Heart right ventricle (tissue), 16 donors: ENCODE results near the gene CES2. TPM values are rescaled to one million over a fixed set of nuclear protein-coding genes. Genes with fewer than 3 reads are reported as not detected.

ENCODE experiments used
- ATAC-seq, 8 donors: fragments of 200-7000 bp; cut with Tn5 transposase; one replicate each; pipeline ENCODE4 v1.9.1; 2020; ENCODE audit warnings: mild to moderate bottlenecking in 8 of 8, moderate library complexity in 8 of 8, moderate number of reproducible peaks in 1 of 8
- DNase-seq, 2 donors: peaks; one replicate each; pipeline ENCODE4 v3.0.0-alpha.2; 2020
- H3K27ac ChIP-seq, 10 donors: fragments of 200-600 bp; sonication (generic) in 2 of 10; one replicate each; pipeline versions ENCODE4 v1.5.0 to v1.8.0; 2020 to 2022; ENCODE audit warnings: mild to moderate bottlenecking in 3 of 10
- H3K27me3 ChIP-seq, 7 donors: fragments of 200-600 bp; one replicate each; pipeline ENCODE4 v1.8.0; 2021 to 2022; ENCODE audit warnings: mild to moderate bottlenecking in 2 of 7
- H3K36me3 ChIP-seq, 9 donors: fragments of 200-600 bp; sonication (generic) in 1 of 9; one replicate each; pipeline versions ENCODE4 v1.5.0 to v1.8.0; 2020 to 2022; ENCODE audit warnings: mild to moderate bottlenecking in 2 of 9
- H3K4me1 ChIP-seq, 9 donors: fragments of 200-600 bp; sonication (generic) in 1 of 9; one replicate each; pipeline versions ENCODE4 v1.5.0 to v1.8.0; 2020 to 2022; ENCODE audit warnings: mild to moderate bottlenecking in 4 of 9
- H3K4me3 ChIP-seq, 10 donors: fragments of 200-600 bp; sonication (generic) in 2 of 10; one replicate each; pipeline versions ENCODE4 v1.5.0 to v1.8.0; 2020 to 2022; ENCODE audit warnings: mild to moderate bottlenecking in 7 of 10, moderate library complexity in 2 of 10
- H3K9me3 ChIP-seq, 11 donors: fragments of 200-600 bp in 10 of 11; sonication (generic) in 2 of 11; one replicate each; pipeline versions ENCODE4 v1.5.0 to v1.8.0; 2013 to 2022; ENCODE audit warnings: mild to moderate bottlenecking in 2 of 11, control low read depth in 1 of 11, moderate library complexity in 1 of 11
- CTCF ChIP-seq, 9 donors: fragments of 200-600 bp; sonication (generic) in 2 of 9; IDR thresholded peaks; one replicate each; pipeline versions ENCODE4 v1.5.0 to v1.8.0; 2021 to 2022; ENCODE audit warnings: antibody characterized with exemption in 9 of 9, mild to moderate bottlenecking in 5 of 9, moderate library complexity in 1 of 9
- WGBS, 2 donors: extraction: QIAGEN DNeasy Blood & Tissue Kit; methylation state at CpG; one replicate each; pipeline ENCODE4 v1.1.7; 2013; ENCODE audit warnings: inconsistent platforms in 1 of 2; 5-methylcytosine and 5-hydroxymethylcytosine counted together
- intact Hi-C, 10 donors: fragments of 100-400 bp; cut with DNase I; formaldehyde crosslinking; loops; one replicate each; pipeline versions ENCODE4 v1.11.1 to v1.14.2; 2022
- polyA plus RNA-seq, 2 donors: library from polyadenylated mRNA; stranded (reverse); fragments of 200-250 nt; gene quantifications; one replicate each; pipeline ENCODE4 v1.2.3, GENCODE V29; 2013
- total RNA-seq, 10 donors: library from RNA; stranded (reverse); fragmentation: NEBNext Ultra II Directional in 3 of 10; extraction: Animal tissue kit (Norgen Biotek cat#: 25700) in 3 of 10; gene quantifications; one replicate each; pipeline versions ENCODE4 v1.2.1 to v1.2.4, GENCODE V29; 2021 to 2023
- donor health status: Arrhythmogenic right ventricular cardiomyopathy.
- donor health status: ischemic (EF 13 %, LVEDD 7.1; RV severe dilation, severe dysfunction).
- donor health status: healthy with polysubstance abuse.
- donor health status: DM: no; HTN: yes; CAD: no.
- donor health status: DM: no; HTN: no; CAD: no.
- donor health status: ischemic (EF 25% LVEDD 6.9; RV normal size, moderate dysfunction).
- donor health status: ischemic (EF 25% LVEDD 5.7; RV mildly dilated, moderate dysfunction).
- donor health status: healthy.
- donor health status: DM: yes; HTN: yes; CAD: no.
- donor health status: Ischemic cardiomyopathy.
- donor health status: ischemic (EF 35%, LVEDD 5.7; RV mildly dilated, moderate dysfunction).
- donor health status: nonischemic (EF 11% LVEDD 7.7; RV severe dilation, severe dysfunction).
- donor health status: DM: yes; HTN: yes; CAD: no.
- donor health status: PGD.
- donor health status: ischemic (EF 29% LVEDD 5.4; RV normal size, mild dysfunction).
- donor health status: nonischemic (EF 23%, LVEDD 6.1; RV moderate dilation, normal function).

CES2 gene
- total and polyA plus RNA-seq, 12 donors, result 25.1 to 194 (median 81.5) TPM

GRCh38 chr16:66964049-66964448, 28.7 kb downstream of the CES2 start:
- no peak for DNase-seq
- intact Hi-C loops, result no loop called here
- WGBS, 2 donors, result 69 to 81% methylated on average over 6 of the region's 6 CpGs
- Histone ChIP-seq H3K27ac (no peak overlapping the region), H3K9me3 (no peaks in the 10 kb centered on the region), H3K4me1 (peaks cover 0 to 10% (median 0%) of the 10 kb centered on the region in 9 donors), H3K27me3 (no peaks in the 10 kb centered on the region), H3K36me3 (no peaks in the 10 kb centered on the region), H3K4me3 (no peak overlapping the region)
- TF ChIP-seq CTCF (IDR thresholded peaks at IDR 0.05), result no peak
- peak in 4 of 8 donors; percentile 11 to 53 (median 34) for ATAC-seq

DNA sequence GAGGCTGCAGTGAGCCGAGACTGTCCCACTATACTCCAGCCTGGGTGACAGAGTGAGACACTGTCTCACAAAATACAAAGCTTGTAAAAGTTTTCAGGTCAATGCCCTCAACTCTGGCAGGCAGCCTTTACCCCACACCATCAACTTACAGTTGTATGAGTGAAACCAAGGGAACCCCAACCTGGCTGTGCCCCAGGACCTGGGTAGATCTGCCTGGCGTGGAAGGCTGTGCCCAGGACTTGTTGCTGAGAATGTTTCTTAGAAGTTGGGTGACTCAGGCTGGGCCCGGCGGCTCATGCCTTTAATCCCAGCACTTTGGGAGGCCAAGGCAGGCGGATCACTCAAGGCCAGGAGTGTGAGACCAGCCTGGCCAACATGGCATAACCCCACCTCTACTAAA, 33.5 kb downstream of the CES2 start:
- H3K9me3 ChIP-seq, result no peaks in the 10 kb centered on the region
- H3K27me3 ChIP-seq, result no peaks in the 10 kb centered on the region
- no peaks in the 10 kb centered on the region for H3K4me1 ChIP-seq
- DNase-seq (no peak), ATAC-seq (no peak)
- no peaks in the 10 kb centered on the region for H3K36me3 ChIP-seq
- no peak overlapping the region for H3K27ac ChIP-seq
- intact Hi-C loops, result no loop called here
- no peak overlapping the region for H3K4me3 ChIP-seq
- no peak for TF ChIP-seq CTCF (IDR thresholded peaks at IDR 0.05)
- WGBS, 2 donors, result 90 to 93% methylated on average over 5 of the region's 5 CpGs

- no peaks in the 10 kb centered on the region for H3K9me3 ChIP-seq
- no peaks in the 10 kb centered on the region for H3K4me1 ChIP-seq
- ATAC-seq (no peak), DNase-seq (no peak)
- no peak overlapping the region for H3K4me3 ChIP-seq
- TF ChIP-seq CTCF (IDR thresholded peaks at IDR 0.05), result no peak
- intact Hi-C loops, result loop anchor here in 5 of 10 donors (10.0 kb wide), 1 partner anchor 214 kb away; the partner anchor contains the start of gene MATCAP1 (in 5 of the 5)
- H3K27me3 ChIP-seq, result no peaks in the 10 kb centered on the region
- no peak overlapping the region for H3K27ac ChIP-seq
- WGBS, 2 donors, result 74 to 76% methylated on average over 10 of the region's 10 CpGs
- H3K36me3 ChIP-seq, result no peaks in the 10 kb centered on the region
These were observed 35.7 kb downstream of the CES2 start for GRCh38 chr16:66970775-66971720.

- Histone ChIP-seq H3K4me1 (peaks cover 0 to 6% (median 0%) of the 10 kb centered on the region in 9 donors), H3K9me3 (no peaks in the 10 kb centered on the region), H3K4me3 (no peak overlapping the region), H3K27me3 (no peaks in the 10 kb centered on the region), H3K36me3 (no peaks in the 10 kb centered on the region), H3K27ac (no peak overlapping the region)
- ATAC-seq, result peak in 1 of 8 donors; percentile 11
- WGBS, 2 donors, result 63 to 70% methylated on average over 9 of the region's 9 CpGs
- intact Hi-C loops, result loop anchor here in 5 of 10 donors (10.0 kb wide), 1 partner anchor 212 kb away; the partner anchor contains the start of gene MATCAP1 (in 5 of the 5)
- no peak for TF ChIP-seq CTCF (IDR thresholded peaks at IDR 0.05)
- DNase-seq, result no peak
These were observed 37.7 kb downstream of the CES2 start for GRCh38 chr16:66972983-66973382.
